Measurements from ENCODE around the gene PTDSS2. TPM values are rescaled to one million over a fixed set of nuclear protein-coding genes. Genes with fewer than 3 reads are reported as not detected.

Gene PTDSS2
- total and polyA plus RNA-seq, 9 of the 15 experiments (the other 6 are each of a cell fraction or from before 2014, with no cell fraction given) = 0.45 to 53.9 (median 17.2) TPM

DNA sequence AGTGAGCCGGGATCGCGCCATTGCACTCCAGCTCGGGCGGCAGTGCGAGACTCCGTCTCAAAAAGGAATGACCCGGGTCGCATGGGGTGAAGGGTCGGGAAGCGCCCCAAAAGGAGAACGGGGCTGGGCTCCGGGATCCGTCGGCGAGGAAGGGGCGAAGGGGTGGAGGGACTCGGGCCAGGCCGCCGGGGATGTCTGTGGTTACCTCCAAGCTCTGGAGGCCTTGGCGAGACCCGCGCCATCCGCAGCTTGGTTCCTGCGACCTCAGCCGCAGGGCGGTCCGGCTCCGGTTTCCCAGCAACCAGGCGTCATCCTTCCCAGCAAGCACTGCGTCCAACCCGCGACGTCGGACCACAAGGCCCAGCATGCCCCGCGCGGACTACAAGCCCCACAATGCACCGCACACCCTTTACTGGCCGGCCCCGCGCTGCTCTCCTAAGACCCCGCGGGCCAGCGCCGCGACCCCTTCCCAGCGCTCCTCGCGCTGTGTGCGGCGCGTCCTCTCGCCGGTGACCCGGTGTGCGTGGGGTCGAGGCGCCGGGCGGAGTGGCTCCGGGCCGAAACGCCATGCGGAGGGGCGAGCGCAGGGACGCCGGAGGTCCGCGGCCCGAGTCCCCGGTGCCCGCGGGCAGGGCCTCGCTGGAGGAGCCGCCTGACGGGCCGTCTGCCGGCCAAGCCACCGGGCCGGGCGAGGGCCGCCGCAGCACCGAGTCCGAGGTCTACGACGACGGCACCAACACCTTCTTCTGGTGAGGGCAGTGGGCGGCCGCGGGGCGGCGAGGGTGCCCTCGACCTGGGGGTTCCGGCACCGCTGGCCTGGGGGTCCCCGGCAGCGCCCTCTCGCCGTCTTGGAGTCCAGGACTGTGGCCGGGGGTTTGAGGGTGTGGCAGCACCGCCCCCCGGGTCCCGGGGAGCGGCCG, at the start of gene PTDSS2 (continued):
- TF ChIP-seq THRB (CRISPR knock-in tag; conservative IDR thresholded peaks at IDR 0.05) (no peak), ARID4B (CRISPR knock-in tag; IDR thresholded peaks at IDR 0.05) (peak; percentile 84), CTBP1 (IDR thresholded peaks at IDR 0.05; ENCODE audit: borderline replicate concordance) (peak; percentile 77), ZSCAN29 (IDR thresholded peaks at IDR 0.05) (no peak), SRSF1 (IDR thresholded peaks at IDR 0.05; ENCODE audit: low read depth, low read length) (no peak), ZNF124 (CRISPR knock-in tag; IDR thresholded peaks at IDR 0.05) (no peak), POLR3A (IDR thresholded peaks at IDR 0.05; ENCODE audit: borderline replicate concordance, extremely low read depth, insufficient read depth, insufficient read length) (no peak), XRCC4 (IDR thresholded peaks at IDR 0.05; ENCODE audit: extremely low read depth, insufficient read depth, insufficient read length) (no peak), ZNF311 (CRISPR knock-in tag; IDR thresholded peaks at IDR 0.05) (no peak), RBM15 (IDR thresholded peaks at IDR 0.05; ENCODE audit: insufficient read depth, low read length) (no peak), ATF7 (IDR thresholded peaks at IDR 0.05) (peak; percentile 74), ZNF133 (CRISPR knock-in tag; IDR thresholded peaks at IDR 0.05) (no peak), NCOA6 (IDR thresholded peaks at IDR 0.05) (no peak), USF2 (CRISPR knock-in tag; IDR thresholded peaks at IDR 0.05) (no peak), KDM5B (IDR thresholded peaks at IDR 0.05; ENCODE audit: insufficient replicate concordance, low read depth, low read length) (no peak)
- TF ChIP-seq, protein P1, sequence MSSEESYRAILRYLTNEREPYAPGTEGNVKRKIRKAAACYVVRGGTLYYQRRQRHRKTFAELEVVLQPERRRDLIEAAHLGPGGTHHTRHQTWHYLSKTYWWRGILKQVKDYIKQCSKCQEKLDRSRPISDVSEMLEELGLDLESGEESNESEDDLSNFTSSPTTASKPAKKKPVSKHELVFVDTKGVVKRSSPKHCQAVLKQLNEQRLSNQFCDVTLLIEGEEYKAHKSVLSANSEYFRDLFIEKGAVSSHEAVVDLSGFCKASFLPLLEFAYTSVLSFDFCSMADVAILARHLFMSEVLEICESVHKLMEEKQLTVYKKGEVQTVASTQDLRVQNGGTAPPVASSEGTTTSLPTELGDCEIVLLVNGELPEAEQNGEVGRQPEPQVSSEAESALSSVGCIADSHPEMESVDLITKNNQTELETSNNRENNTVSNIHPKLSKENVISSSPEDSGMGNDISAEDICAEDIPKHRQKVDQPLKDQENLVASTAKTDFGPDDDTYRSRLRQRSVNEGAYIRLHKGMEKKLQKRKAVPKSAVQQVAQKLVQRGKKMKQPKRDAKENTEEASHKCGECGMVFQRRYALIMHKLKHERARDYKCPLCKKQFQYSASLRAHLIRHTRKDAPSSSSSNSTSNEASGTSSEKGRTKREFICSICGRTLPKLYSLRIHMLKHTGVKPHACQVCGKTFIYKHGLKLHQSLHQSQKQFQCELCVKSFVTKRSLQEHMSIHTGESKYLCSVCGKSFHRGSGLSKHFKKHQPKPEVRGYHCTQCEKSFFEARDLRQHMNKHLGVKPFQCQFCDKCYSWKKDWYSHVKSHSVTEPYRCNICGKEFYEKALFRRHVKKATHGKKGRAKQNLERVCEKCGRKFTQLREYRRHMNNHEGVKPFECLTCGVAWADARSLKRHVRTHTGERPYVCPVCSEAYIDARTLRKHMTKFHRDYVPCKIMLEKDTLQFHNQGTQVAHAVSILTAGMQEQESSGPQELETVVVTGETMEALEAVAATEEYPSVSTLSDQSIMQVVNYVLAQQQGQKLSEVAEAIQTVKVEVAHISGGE (CRISPR knock-in tag; IDR thresholded peaks at IDR 0.05) = peak in 1 of 3 experiments; percentile 80; a peak in 2 of 6 replicates
